ENCODE measurements around the gene INTU.

INTU gene

DNA sequence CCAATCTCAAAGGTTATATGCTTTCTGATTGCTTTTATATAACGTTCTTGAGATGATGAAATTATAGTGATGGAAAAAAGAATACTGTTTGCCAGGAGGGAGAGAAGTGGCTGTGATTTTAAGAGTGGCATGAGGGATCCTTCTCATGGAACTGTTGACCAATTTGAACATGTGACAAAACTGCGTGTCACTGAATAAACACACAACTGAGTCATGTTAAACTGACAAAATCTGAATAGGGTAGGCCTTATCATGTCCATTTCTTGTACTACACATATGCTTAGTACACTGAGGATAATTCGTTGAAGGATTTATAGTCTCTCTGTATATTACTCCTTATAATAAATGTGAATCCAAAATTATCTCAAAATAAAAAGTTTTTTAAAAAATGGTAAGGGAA, 127.1 kb downstream of the INTU start:
- H3K4me3 ChIP-seq (ENCODE audit: low read depth, low read length), result no peak overlapping the region
- no peak for DNase-seq (ENCODE audit: low read depth)
- TF ChIP-seq, protein P1, sequence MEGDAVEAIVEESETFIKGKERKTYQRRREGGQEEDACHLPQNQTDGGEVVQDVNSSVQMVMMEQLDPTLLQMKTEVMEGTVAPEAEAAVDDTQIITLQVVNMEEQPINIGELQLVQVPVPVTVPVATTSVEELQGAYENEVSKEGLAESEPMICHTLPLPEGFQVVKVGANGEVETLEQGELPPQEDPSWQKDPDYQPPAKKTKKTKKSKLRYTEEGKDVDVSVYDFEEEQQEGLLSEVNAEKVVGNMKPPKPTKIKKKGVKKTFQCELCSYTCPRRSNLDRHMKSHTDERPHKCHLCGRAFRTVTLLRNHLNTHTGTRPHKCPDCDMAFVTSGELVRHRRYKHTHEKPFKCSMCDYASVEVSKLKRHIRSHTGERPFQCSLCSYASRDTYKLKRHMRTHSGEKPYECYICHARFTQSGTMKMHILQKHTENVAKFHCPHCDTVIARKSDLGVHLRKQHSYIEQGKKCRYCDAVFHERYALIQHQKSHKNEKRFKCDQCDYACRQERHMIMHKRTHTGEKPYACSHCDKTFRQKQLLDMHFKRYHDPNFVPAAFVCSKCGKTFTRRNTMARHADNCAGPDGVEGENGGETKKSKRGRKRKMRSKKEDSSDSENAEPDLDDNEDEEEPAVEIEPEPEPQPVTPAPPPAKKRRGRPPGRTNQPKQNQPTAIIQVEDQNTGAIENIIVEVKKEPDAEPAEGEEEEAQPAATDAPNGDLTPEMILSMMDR (IDR thresholded peaks at IDR 0.05; ENCODE audit: low read depth, low read length, missing control alignments), result no peak

DNA sequence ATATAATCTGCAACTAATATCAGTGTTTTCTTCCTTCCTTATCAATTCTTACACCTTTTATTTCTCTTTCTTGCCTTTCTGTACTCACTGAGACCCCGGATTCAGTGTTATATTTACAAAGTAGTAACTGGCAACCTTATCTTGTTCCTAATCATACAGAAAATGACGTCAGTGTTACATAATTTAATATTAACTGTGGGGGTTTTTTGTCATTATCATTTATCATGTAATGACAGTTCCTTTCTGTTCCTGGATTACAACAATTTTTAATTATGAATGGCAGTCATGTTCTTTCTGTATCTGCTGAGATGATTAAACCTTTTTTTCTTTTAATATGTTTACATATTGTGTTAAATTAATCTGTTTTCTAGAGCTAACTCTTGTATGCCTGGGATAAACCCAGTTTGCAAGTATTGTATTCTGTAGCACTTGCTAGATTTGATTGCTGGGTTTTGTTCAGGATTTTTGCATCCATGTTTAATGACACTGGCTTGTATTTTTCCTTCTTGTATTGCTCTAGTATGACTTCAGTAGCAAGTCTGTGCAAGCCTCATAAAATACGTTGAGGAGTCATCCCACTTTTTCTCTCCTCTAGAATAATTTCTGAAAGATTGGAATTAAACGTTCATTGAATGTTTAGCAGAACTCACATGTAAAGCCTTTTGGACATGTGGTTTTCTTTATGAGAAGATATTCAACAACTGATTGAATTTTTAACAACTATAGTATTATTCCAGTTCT, 138.9 kb downstream of the INTU start:
- no peak for DNase-seq (ENCODE audit: low read depth)
- TF ChIP-seq, protein P1 (IDR thresholded peaks at IDR 0.05; ENCODE audit: low read depth, low read length, missing control alignments), result no peak
- no peak overlapping the region for H3K4me3 ChIP-seq (ENCODE audit: low read depth, low read length)

DNA sequence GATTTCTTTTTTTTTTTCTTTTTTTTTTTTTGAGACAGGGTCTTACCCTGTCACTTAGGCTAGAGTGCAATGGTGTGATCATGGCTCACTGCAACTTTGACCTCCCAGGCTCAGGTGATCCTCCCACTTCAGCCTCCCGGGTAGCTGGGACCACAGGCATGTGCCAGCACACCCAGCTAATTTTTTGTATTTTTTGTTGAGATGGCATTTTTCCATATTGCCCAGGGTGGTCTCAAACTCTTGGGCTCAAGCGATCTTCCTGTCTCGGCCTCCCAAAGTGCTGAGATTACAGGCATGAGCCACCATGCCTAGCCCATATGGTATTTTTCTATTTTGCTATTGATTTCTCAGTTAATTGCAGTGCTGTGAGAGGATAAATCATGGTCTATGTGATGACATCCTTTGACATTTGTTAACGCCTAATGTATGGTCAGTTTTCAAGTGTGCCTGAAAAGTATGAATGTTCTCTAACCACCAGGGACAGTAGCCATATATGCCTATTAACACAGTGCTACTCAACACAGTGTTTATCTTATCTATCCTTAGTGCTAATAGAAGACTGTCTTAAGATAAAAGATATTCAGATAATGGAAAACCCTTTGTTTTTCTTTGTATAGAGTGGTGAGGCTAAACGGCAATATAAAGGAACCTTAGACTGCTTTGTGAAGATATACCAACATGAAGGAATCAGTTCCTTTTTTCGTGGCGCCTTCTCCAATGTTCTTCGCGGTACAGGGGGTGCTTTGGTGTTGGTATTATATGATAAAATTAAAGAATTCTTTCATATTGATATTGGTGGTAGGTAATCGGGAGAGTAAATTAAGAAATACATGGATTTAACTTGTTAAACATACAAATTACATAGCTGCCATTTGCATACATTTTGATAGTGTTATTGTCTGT, 140.3 kb downstream of the INTU start:
- TF ChIP-seq, protein P1 (IDR thresholded peaks at IDR 0.05; ENCODE audit: low read depth, low read length, missing control alignments), result no peak
- no peak for DNase-seq (ENCODE audit: low read depth)
- no peak overlapping the region for H3K4me3 ChIP-seq (ENCODE audit: low read depth, low read length)

DNA sequence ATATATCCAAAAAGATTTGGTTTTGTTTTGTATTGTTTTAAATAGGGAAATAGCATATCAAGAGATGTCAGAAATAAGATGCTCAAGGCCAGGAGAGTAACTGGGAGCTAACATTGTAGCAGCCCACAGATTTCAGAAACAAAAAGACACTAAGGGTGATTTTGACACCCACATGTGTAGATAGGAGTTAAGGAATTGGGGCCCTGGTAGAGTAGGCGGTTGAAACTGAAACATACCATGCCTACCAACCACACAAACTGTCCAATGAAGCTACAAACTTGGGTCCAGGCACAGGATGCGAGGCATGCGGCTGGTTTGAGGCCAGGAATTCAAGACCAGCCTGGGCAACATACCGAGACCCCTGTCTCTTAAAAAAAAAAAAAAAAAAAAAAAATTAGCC, 143.1 kb downstream of the INTU start:
- H3K4me3 ChIP-seq (ENCODE audit: low read depth, low read length), result no peak overlapping the region
- TF ChIP-seq, protein P1 (IDR thresholded peaks at IDR 0.05; ENCODE audit: low read depth, low read length, missing control alignments), result no peak
- DNase-seq (ENCODE audit: low read depth), result no peak
